Endodermal cell (in vitro differentiated cells): ENCODE measurements around the gene TTLL11. TPM values are rescaled to one million over a fixed set of nuclear protein-coding genes. Genes with fewer than 3 reads are reported as not detected.
"Not testable (repeated sequence)": the region's sequence is repeated elsewhere in the genome, so short reads cannot be mapped to it uniquely, and the experiment has no call there.

Experiments
- DNase-seq: peaks from one replicate; pipeline ENCODE4 v3.0.0-alpha.2; 2017
- H3K27ac ChIP-seq: 2 replicates; pipeline ENCODE4 v1.5.1; 2013; ENCODE audit warnings: mild to moderate bottlenecking, low read depth, low read length, moderate library complexity
- H3K27me3 ChIP-seq: 2 replicates; pipeline ENCODE4 v1.6.1; 2013; ENCODE audit warnings: mild to moderate bottlenecking, low read length, moderate library complexity; ENCODE audit not compliant: insufficient read depth, control insufficient read depth, poor library complexity, severe bottlenecking
- H3K36me3 ChIP-seq: 2 replicates; pipeline ENCODE4 v1.7.0; 2013; ENCODE audit warnings: mild to moderate bottlenecking, low read length, moderate library complexity; ENCODE audit not compliant: control insufficient read depth, insufficient read depth
- H3K4me1 ChIP-seq: one replicate; pipeline ENCODE4 v1.7.0; 2013; ENCODE audit warnings: low read length; ENCODE audit not compliant: control insufficient read depth, insufficient read depth
- H3K4me3 ChIP-seq: 2 replicates; pipeline ENCODE4 v1.5.1; 2013; ENCODE audit warnings: mild to moderate bottlenecking, low read length, moderate library complexity
- H3K9ac ChIP-seq: 2 replicates; pipeline ENCODE4 v1.6.1; 2013; ENCODE audit warnings: mild to moderate bottlenecking, low read length, moderate library complexity; ENCODE audit not compliant: poor library complexity, severe bottlenecking; ENCODE audit errors: extremely low read depth
- H3K9me3 ChIP-seq: 2 replicates; pipeline ENCODE4 v1.6.1; 2013; ENCODE audit warnings: mild to moderate bottlenecking, low read length, moderate library complexity; ENCODE audit not compliant: control insufficient read depth
- H3K27ac Mint-ChIP-seq: 2 replicates; pipeline ENCODE4 v1.8.0; 2020; ENCODE audit warnings: mixed read lengths
- H3K27me3 Mint-ChIP-seq: 2 replicates; pipeline ENCODE4 v1.8.0; 2021; ENCODE audit warnings: mild to moderate bottlenecking, mixed read lengths; ENCODE audit not compliant: insufficient read depth
- H3K36me3 Mint-ChIP-seq: 2 replicates; pipeline ENCODE4 v1.8.0; 2020; ENCODE audit warnings: low read depth, mixed read lengths
- H3K4me1 Mint-ChIP-seq: 2 replicates; pipeline ENCODE4 v1.8.0; 2020; ENCODE audit warnings: mixed read lengths
- H3K4me3 Mint-ChIP-seq: 2 replicates; pipeline ENCODE4 v1.8.0; 2020; ENCODE audit warnings: mild to moderate bottlenecking, moderate library complexity, mixed read lengths
- H3K9me3 Mint-ChIP-seq: 2 replicates; pipeline ENCODE4 v1.8.0; 2020; ENCODE audit warnings: mild to moderate bottlenecking, mixed read lengths
- CTCF ChIP-seq: fragments of 200-600 bp; sonication (generic); conservative IDR thresholded peaks from 2 replicates; pipeline ENCODE4 v1.5.0; 2021; ENCODE audit warnings: antibody characterized with exemption, mild to moderate bottlenecking
- WGBS, 2 experiments: methylation state at CpG; one replicate each; pipeline versions ENCODE4 v1.1.5 to v1.1.7; 2013; ENCODE audit warnings: missing lambda C conversion rate in 2 of 2, mixed read lengths in 1 of 2; ENCODE audit not compliant: insufficient coverage in 1 of 2, insufficient read length in 1 of 2; 5-methylcytosine and 5-hydroxymethylcytosine counted together
- total RNA-seq, 2 donors: library from RNA; stranded (reverse); fragmentation: NEBNext Ultra II Directional in 1 of 2; extraction: Animal tissue kit (Norgen Biotek cat#: 25700) in 1 of 2; gene quantifications; 2 replicates in 1 of 2; 3 replicates in 1 of 2; pipeline ENCODE4 v1.2.1, GENCODE V29; 2021

Gene TTLL11
- total RNA-seq, 2 donors from 2014 or later: 0.68 TPM; not detected in 1

- H3K4me1 ChIP-seq: peaks cover 4% of the 10 kb centered on the region
- peaks cover 15% of the 10 kb centered on the region for H3K27me3 ChIP-seq
- no peaks in the 10 kb centered on the region for H3K9me3 Mint-ChIP-seq
- WGBS, 2 experiments: 95 to 100% methylated on average over 4 to 6 of the region's 6 CpGs
- H3K27me3 Mint-ChIP-seq: peaks cover 20% of the 10 kb centered on the region
- no peak overlapping the region for H3K27ac Mint-ChIP-seq
- no peaks in the 10 kb centered on the region for H3K36me3 Mint-ChIP-seq
- peaks cover 16% of the 10 kb centered on the region for H3K4me1 Mint-ChIP-seq
- H3K36me3 ChIP-seq: no peaks in the 10 kb centered on the region
- TF ChIP-seq CTCF: no peak
- no peak overlapping the region for H3K4me3 ChIP-seq
- H3K9ac ChIP-seq: no peak overlapping the region
- no peak for DNase-seq
- H3K27ac ChIP-seq: no peak overlapping the region
- no peaks in the 10 kb centered on the region for H3K9me3 ChIP-seq
- H3K4me3 Mint-ChIP-seq: no peak overlapping the region
These were observed 88.5 kb downstream of the TTLL11 start for GRCh38 chr9:122004589-122004988.

DNA sequence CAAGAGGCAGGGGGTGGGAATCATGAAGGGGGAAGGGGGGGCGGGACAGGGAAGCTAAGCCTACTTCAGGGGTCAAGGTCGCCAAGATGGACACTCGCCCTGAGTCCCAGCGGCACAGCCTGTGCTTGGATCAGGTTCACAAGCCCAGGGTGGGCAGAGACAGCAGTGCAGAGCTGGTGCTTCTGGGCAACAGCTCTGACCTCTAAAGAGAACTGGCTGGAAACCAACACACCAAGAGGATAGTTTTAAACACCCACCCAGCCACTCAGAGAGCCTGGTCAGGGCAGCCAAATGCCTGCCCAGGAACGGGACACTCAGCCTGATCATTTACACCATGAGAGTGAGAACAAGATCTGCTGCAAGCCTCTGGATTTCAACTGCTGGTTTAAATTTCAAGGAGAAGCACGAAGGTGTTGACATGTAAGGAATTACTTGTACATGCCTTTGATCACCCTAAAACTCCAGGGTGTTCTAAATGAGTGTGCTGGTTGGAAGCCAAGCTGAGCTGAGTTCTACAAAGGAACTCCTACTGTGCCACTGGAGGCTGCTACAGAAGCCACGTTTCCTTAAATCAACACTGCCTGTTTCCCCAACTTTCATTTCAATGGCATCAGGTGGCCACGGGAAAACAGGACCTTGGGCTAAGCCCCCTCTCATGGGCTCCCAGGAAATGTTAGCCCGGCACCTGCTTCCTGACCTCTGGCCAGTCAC lies 91.5 kb downstream of the TTLL11 start:
- Mint-ChIP-seq H3K4me3 (no peak overlapping the region), H3K36me3 (no peaks in the 10 kb centered on the region), H3K27ac (peak overlapping the region; percentile 75), H3K9me3 (no peaks in the 10 kb centered on the region), H3K27me3 (peaks cover 23% of the 10 kb centered on the region), H3K4me1 (peaks cover 16% of the 10 kb centered on the region)
- WGBS, 2 experiments: 32 to 53% methylated on average over 3 to 9 of the region's 9 CpGs
- Histone ChIP-seq H3K27ac (no peak overlapping the region), H3K4me1 (peaks cover 4% of the 10 kb centered on the region), H3K9me3 (no peaks in the 10 kb centered on the region), H3K9ac (no peak overlapping the region), H3K27me3 (peaks cover 5% of the 10 kb centered on the region), H3K36me3 (no peaks in the 10 kb centered on the region), H3K4me3 (no peak overlapping the region)
- no peak for TF ChIP-seq CTCF
- peak; percentile 66 for DNase-seq

DNA sequence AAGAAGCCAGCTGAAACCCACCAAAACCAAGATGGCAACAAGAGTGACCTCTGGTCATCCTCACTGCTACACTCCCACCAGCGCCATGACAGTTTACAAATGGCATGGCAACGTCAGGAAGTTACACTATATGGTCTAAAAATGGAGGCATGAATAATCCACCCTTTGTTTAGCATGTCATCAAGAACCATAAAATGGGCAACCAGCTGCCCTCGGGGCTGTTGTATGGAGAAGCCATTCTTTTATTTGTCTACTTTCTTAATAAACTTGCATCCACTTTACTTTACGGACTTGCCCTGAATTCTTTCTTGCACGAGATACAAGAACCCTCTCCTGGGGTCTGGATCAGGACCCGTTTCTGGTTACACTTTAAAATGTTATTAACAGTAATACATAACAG lies 92.6 kb downstream of the TTLL11 start:
- H3K27ac Mint-ChIP-seq, H3K9me3 ChIP-seq, H3K4me3 Mint-ChIP-seq, H3K27me3 ChIP-seq, H3K9me3 Mint-ChIP-seq, H3K4me3 ChIP-seq, H3K36me3 ChIP-seq, H3K4me1 ChIP-seq, H3K27ac ChIP-seq, H3K9ac ChIP-seq, H3K36me3 Mint-ChIP-seq: not testable (repeated sequence)
- WGBS, 2 experiments: 95 to 98% methylated on average over 5 to 6 of the region's 6 CpGs
- Mint-ChIP-seq H3K4me1 (peaks cover 16% of the 10 kb centered on the region), H3K27me3 (peaks cover 23% of the 10 kb centered on the region)
- peak; percentile 3 for DNase-seq

- H3K27ac Mint-ChIP-seq: no peak overlapping the region
- Histone ChIP-seq H3K4me3 (no peak overlapping the region), H3K9ac (no peak overlapping the region), H3K27me3 (peaks cover 5% of the 10 kb centered on the region), H3K27ac (no peak overlapping the region), H3K36me3 (no peaks in the 10 kb centered on the region), H3K4me1 (peaks cover 4% of the 10 kb centered on the region), H3K9me3 (no peaks in the 10 kb centered on the region)
- TF ChIP-seq CTCF: no peak
- peaks cover 21% of the 10 kb centered on the region for H3K27me3 Mint-ChIP-seq
- peak; percentile 5 for DNase-seq
- H3K4me1 Mint-ChIP-seq: peaks cover 16% of the 10 kb centered on the region
- no peaks in the 10 kb centered on the region for H3K9me3 Mint-ChIP-seq
- H3K4me3 Mint-ChIP-seq: no peak overlapping the region
- WGBS, 2 experiments: 98 to 100% methylated on average over 1 to 3 of the region's 3 CpGs
- H3K36me3 Mint-ChIP-seq: no peaks in the 10 kb centered on the region
These were observed 93.6 kb downstream of the TTLL11 start for GRCh38 chr9:121999556-121999955.
